HK-2 (cell line): ENCODE data around the gene MAN2B2.
A peak's percentile ranks its signal among the peaks of the same experiment; 100 is the strongest.

Experiments used
- DNase-seq: peaks from one replicate; pipeline ENCODE4 v3.0.0-alpha.2; 2018; ENCODE audit not compliant: unreplicated experiment

MAN2B2 gene

GRCh38 chr4:6546681-6547447 lies 28.1 kb upstream of the MAN2B2 start:
- DNase-seq, result peak; percentile 46

DNA sequence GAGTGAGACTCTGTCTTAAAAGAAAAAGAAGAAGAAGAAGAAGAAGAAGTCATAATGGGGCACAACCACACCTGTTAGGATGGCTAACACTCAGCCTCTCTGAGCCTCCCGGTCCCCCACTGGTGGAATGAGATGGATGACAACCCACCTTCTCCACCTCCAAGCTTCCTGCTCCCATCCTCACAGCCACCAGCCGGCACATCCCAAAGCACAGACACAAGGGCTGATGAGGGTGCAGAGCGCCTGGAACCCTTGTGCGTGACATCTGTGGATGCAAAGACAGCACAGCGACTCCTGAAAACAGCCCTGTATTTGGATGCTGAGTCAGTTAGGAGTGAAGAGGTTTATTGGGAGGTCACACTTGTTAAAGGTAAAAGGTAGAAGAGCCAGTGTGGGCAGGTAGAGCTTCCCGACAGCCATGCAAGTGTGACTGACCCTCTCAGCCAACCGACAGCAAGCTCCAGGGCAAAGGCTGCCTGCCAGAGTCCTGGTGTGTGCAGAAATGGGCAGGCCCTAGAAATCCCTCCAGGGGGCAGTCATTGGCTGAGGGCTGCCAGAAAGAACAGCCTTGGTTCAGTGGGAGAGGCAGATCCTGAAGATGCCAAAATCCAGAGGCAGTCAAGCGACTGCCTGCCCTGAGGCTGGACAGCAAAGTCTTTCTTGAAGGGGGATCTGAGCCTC lies 26.6 kb upstream of the MAN2B2 start:
- peak; percentile 42 for DNase-seq

GRCh38 chr4:6548882-6549230 lies 26.1 kb upstream of the MAN2B2 start:
- no peak for DNase-seq

DNA sequence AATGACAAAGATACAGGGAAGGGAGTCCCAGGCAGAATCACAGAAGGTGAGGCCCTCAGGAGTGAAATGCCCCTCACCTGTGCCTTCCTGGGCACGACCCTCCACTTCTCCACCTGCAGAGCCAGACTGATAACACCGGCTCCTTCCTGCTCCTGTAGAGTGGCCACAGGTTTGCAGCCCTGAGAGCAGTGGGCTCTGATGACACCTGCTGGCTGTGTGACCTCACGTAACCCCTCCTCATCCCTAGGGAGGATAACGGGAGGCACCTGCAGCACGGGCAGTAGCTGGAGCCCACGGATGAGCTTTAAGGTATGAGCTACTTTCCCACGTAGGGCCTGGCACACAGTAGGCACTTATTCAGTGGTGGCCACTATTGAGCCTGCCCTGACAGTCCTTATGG lies 25.5 kb upstream of the MAN2B2 start:
- DNase-seq, result no peak

- no peak for DNase-seq
These were observed 24.9 kb upstream of the MAN2B2 start for GRCh38 chr4:6549890-6550620.

GRCh38 chr4:6550821-6551220 lies 24.2 kb upstream of the MAN2B2 start:
- DNase-seq, result no peak

DNA sequence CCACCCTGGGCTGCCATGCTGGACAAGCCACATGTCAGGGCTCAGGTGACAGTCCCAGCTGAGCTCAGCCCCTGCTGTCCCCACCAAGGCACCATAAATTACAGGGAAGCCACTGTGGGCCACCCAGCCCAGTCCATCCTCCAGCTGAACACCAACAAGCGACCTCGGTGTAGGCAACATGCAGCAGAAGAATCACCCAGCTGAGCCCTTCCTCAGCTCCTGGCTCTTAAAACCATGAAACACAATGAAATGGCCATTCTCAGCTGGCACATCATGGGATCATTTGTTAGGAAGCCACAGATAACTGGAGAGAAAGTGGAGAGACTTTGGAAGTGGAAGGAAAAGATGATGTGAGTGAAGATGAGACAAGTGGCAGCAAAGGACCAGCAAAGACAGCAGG lies 23.3 kb upstream of the MAN2B2 start:
- no peak for DNase-seq

GRCh38 chr4:6555519-6555918 lies 19.5 kb upstream of the MAN2B2 start:
- DNase-seq, result no peak

- no peak for DNase-seq
These were observed 18.7 kb upstream of the MAN2B2 start for GRCh38 chr4:6556263-6556662.

GRCh38 chr4:6557185-6557584 lies 17.8 kb upstream of the MAN2B2 start:
- no peak for DNase-seq

- DNase-seq, result no peak
These were observed 17.1 kb upstream of the MAN2B2 start for GRCh38 chr4:6557856-6558255.

GRCh38 chr4:6560416-6561172 lies 14.4 kb upstream of the MAN2B2 start:
- no peak for DNase-seq

DNA sequence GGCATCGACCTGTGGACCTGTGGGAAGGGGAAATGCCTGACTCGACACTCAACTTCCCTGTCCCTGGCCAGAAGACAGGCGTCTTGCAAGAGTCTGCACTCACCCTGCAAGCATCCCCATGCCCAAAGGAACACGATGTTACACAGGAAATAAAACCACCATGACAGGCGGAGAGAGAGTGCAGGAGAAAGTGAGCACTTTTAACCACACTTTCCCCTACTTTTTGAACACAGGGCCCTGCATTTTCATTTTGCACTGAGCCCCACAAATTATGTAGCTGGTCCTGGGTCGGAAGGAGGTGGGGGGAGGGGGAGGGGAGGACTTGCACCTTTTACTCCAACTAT lies 13.8 kb upstream of the MAN2B2 start:
- DNase-seq, result no peak

GRCh38 chr4:6561706-6562371 lies 13.2 kb upstream of the MAN2B2 start:
- DNase-seq, result no peak

DNA sequence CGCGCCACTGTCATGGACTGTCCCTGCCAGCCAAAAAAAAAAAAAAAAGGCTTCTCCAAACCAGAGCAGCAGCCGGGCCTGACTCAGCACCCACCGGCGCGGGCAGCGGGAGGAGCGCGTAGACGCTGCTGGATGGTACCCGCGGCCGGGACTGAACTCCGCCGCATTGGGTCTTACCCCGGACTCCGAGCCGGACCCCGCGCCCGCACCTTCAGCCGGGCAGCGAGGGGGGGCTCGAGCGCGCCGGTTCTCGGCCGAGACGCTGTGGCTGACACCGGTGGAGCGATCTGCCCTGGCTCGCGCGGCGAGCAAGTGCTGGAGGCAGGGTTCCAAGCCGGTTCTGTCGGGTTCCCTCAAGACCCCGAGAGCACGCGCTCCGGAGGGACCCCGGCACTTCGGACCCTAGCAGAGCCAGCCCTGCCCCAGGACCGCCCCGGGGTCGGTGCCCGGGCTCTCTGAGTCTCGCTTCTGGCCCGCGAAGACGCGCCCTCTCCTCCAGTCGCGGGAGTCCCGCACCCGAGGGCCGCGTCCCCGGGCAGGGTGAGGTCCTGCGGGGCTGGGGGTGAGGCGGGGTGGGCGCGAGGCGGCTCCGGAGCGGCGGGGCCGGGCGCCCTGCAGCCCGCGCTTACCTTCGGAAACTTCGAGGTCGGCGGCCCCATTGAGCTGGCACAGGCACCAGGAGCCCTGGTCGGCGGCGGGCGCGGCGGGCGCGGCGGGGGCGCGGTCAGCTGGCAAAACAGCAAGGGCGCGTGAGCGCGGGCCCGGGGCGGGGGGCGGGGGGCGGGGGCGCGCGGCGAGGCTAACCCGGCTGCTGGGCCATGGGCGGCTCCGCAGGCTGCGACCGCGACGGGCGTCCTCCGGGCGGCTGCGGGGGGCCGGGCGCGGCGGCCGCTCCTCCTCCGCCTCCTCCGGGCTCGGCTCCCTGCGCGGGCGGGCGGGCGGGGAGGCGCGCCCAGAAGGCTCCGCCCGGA lies 11.8 kb upstream of the MAN2B2 start:
- no peak for DNase-seq

DNA sequence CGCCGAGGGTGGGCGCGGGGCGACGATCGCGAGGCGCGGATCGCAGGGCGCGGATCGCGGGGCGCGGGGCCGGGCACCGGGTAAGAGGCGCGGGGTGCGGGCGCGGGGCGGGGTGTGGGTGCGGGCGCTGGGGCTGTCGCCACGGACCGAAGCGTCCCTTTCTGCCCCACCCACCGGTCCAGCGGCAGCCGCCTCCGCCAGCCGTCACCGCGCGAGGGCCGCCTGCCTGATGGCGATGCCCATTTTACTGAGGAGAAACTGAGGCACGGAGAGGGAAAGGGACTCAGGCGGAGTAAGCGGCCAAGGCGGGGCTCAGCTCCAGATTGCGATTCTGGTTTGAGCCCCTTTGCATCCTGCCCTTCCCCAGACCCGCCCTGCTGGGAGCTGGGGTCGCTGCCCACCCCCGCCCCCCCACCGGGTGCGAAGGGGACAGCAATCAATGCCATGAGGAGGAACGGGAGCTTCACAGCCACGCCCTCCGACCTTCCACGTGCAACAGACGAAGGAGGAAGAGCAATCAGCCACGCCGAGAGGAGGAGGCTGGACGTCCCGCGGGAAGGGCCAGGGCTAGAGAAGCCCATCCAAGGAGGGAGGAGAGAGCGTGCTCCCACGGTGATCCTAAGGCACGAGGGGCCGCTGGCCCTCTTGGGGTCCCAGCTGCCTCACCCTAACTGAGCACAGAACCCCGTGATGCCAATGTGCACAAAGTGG lies 10.9 kb upstream of the MAN2B2 start:
- DNase-seq, result no peak

DNA sequence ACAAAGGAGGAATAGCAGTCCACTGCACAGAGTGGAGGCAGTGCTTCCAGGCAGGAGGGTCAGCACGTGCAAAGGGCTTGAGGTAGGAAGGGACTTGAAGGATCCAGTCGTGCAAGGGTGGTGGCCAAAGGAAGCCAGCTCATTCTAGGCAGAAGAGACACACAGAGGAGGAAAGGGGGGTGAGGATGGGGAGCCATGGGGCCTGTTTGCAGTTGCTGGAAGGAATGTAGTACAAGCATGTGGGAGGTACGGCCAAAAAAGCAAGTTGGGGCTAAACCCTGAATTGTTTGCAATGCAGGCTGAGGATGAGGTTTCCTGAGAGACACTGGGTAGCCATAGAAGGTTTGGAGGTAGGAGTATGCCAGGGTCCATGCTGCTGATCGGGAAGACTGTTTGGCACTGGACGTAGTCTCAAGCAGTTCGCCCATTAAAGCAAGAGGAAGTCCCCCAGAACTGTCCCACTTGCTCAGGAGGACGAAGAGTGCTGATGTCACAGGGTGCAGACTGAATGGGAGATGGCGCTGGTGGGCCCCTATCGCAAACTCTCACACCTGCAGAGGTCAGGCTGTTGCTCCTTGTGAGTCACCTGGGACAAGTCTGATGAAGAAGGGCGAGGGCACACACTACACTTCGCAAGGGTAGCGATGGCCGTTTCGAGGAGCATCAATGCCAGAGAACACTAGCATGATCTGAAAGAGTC lies 9.1 kb upstream of the MAN2B2 start:
- no peak for DNase-seq

- DNase-seq, result no peak
These were observed 8.4 kb upstream of the MAN2B2 start for GRCh38 chr4:6566391-6567190.
